Activated CD8-positive, alpha-beta memory T cell treated with anti-CD3 and anti-CD28 coated beads, Interleukin-2, amount 50 U/mL, for 4 hours (primary cell): Measurements from ENCODE around the gene TBC1D7.

Experiments
- DNase-seq: peaks from one replicate; pipeline ENCODE4 v3.0.0-alpha.2; 2020

The TBC1D7 gene

DNA sequence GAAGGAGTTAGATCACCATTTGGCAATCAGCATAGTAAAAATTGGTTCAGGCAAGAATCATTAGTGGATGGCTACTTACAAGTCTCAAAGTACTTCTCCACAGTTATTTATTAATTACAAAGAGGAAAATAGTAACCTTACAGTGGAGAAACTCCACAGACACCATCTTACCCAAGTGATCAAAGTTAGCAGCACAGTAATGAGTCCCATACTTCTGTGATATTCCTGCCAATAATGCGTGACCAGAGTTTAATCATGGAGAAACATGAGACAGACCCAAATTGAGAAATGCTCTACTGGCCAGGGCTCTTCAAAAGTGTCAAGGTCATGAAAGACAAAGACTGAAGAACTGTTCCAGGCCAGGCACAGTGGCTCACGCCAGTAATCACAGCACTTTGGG is 9.5 kb downstream of the TBC1D7 start:
- DNase-seq = no peak

DNA sequence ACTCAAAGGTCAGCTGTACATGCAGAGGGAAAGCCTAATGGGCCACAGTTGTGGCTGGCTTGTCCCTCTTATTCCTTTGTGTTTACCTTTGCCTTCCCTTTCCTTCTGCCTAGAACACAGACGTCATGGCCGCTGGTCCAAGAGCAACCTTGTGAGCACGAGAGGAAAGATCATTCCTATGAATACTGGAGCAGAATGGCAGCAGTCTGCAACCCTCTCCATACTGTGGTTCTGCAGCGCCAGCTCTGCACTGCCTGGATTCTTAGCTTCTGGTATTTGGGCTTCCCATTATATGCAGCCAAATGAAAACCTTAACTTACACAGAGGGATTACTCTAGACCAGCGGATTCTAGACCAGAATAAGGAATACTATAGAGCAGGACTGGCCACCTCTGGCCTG is 12.4 kb downstream of the TBC1D7 start:
- no peak for DNase-seq

DNA sequence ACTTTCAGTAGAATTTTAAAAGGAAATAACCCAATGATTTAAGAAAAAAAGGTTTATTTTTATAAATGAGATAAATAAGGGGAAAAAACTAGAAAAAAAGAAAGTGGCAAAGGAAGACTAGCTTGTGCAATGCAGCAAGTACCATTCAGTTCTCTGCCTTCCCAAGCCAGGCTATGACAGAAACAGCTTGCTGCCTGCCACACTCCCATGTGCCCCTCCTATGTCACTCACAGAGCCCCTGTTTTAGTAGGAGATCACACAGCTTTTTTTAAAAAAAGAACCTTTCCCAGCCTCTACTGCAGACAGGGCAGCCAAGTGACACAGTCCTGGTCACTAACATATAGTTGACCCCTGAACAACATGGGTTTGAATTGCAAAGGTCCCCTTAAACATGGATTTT is 13.5 kb downstream of the TBC1D7 start:
- DNase-seq = no peak

DNA sequence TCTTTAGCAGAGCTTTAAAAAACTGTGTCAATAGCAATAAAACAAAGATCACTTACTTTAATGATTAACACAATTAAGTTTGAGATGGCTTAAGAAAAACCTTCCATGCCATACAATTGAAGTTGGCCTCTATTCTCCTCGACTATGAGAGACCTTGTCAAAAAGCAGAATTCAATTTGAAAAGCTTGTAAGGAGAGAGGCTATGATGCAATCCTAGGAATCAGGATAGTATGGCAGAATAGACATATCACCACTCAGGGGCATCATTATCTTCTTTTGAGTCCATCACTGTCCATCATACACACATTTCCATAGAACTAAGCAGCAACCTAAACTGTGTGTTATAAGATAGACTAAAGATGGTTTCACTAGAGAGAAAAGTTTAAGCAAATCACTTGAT is 17.2 kb downstream of the TBC1D7 start:
- DNase-seq = no peak

DNA sequence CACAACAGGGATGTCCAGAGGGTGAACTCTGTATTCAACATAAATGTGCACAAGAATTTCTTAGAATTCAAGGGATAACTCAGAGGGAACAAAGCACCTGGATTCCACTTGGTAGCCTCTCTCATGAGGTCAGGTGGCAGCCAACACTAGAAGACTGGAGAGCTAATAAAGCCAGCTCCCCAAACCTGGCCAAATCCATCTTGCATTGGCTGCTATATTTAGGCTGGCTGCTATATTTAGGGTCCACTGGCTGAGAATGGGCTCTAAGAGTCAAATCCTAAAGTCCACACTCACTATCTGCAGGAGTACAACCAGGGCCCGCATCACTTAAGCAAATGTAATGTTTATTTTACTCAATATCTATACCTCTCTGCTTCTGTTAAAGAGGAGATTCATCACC is 20.0 kb downstream of the TBC1D7 start:
- no peak for DNase-seq

DNA sequence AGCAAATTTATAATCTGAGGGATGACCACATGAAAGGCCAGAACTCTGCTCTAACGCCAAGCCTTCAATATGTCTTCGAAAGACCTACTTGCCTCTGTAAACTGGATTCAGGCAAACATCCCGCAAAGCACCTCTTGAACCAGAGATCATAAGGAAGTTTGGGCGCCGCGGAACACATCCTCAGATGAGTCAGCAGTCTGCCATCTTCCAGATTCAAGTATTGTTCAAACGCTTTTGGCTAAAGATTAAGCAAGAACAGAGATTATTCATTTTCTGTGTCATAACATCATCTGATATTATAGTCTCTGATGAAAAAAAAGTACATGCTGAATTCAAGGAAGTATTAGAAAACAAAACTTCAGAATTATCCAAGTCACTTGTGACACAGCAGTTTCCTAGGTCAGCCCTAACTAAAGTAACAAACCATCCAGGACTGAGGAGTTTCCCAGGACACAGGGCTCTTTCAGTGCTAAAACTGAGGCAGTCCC is 20.8 kb downstream of the TBC1D7 start:
- no peak for DNase-seq

DNA sequence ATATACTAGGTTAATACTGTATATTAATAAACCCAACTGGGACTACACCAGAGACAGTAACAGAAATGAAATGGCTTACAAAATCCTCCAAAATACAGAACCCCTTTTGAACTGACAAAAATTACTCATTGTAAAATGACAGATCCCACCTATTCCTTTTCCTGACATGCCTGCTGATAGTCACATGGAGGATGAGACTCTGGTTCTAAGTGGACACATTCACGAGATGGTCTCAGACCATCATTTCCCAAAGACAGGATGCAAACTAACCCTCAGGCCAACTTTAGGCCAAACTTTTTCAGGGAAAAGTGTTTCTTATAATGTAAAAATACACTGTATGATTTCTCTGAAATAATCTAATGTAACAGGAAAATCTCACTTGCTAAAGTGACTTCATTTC is 22.5 kb downstream of the TBC1D7 start:
- no peak for DNase-seq

DNA sequence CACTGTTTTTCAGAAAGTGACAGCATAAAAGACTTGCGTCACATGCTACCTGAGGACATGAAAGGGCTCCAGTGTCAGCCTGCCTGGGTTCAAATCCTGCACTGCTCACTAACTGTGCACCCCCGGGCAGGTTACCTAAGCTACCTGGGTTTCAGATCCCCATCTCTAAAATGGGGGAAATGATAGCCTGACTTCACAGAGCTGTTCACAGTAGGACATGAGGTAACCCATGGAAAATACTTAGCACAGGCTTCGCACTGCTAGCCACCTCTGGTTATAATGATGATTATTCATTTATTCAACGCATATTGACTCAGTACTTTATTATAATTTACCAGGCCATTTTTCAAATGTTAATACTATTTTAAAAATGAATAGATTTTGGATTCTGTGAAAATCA is 23.0 kb downstream of the TBC1D7 start:
- DNase-seq = no peak

DNA sequence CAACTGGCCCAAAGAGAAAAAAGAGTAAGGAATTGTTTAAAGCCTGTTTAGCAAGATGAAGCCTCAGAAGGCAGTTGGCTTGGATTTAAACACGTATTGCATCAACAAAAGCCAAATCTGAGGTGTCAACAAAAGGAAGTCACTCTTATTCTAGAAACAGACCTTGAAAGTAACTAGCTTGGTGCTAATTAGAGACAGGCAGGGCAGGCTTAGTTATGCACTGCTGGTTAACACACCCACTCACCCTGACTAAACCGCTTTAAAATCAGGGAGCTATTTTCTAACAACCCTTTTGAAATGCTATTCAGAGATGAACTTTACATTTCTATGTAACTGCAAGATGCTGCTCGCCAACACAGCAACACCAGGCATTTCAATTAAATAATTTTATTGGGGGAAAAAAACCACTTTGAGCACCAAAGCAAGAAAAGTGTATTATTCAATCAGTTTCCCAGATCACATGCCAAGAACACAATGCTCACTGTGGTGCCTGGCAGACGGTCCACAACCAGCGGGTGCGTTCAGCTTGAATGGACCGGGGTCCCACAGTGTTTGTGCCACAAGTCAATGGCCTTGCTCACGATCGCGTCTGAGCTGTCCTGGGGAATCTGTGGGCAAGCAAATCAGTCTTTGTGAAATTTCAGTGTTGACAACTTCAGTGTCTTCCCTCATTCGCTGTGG is 23.6 kb downstream of the TBC1D7 start:
- DNase-seq = no peak

DNA sequence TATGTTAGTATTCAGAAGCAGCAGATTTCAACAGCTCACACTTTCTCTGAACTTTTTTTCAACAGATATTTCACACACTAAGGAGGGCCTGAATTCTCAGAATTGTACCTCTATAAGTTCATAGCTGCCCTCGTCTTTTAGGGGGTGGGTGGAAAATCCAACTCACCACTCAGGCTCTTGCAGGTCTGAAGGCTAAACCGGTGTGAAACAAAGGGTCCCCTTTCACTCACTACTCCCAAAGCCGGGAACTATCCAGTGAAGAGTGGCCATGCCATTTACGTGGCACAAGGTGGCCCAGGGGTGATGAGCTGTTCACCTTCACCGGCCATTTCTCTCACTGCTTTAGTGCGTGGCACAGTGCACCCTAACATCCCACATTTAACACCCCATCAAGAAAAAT is 24.2 kb downstream of the TBC1D7 start:
- no peak for DNase-seq

DNA sequence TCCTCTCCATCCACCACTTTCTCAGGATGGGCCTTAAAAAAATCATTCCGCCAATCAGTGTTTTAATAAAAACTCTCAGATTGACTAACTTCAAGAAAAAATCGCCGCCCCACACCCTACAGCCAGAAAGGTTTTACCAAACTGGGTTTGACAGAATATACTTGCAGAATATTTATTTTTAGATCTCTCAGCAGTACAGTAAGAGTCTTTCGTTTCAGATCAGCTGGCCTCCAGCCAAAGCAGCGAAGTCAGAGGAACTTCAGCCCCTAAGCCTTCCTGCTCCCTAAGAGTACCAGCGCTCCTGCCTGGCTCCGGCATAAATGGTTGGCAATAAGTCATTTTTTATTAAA is 24.7 kb downstream of the TBC1D7 start:
- DNase-seq = no peak

DNA sequence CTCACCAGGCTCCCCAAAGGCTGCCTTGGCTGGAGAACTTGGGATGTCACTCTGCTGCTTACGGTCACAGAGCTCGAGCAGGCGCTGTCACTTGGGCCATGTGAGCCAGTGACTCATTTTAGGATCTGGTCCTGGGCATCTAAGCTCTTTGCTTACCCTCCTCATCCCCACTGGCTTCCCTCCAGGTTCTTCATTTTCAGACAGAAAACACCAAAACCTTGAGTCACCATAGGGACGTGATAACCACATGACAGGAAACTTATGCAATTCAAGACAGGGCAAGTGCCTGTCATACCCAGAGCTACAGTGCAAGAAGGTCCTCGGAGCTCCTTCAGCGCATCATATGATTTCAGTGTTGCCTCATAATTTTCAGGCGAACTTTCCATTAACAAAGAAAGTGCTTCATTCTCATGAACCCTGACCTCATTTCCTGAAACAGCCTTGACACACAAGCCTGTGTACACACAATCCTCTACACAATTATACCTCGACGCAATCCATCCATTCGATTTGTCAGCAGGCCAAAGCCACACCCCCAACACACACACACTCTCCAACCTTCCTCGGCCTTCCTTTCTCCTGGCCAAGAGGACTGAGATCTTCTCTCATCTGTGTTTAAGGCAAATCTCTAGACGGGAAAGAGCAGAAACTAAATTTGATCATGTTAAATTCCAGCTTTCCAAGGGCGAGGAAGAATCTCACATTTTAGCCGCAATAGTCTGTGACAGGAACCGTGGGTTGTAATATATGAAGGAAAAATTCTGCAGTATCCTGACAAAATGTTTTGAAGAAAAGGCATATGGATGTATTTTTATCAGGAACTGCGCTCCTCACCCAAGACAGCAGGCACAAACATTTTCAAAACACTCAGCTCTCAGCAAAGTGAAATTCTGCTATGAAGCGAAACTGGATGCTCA is 25.3 kb downstream of the TBC1D7 start:
- DNase-seq = peak; percentile 20

DNA sequence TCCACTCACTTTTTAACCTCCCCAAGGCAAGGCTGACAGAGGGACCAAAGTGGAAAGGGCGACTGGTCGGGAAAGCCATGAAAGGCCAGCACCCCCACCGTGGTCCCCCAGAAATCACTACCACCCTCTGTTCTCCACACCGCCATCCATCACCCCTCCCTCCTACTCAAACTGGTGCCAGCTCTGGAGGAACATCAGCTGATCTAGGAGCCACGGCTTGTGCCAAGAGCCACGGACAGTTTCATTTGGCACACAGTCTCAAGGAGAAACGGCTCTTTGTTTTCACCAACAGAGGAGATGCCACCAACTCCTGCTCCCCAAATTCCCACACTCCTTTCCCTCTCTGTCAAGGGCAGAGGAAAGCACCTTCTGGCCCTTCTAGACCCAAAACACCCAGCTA is 26.0 kb downstream of the TBC1D7 start:
- DNase-seq = no peak

DNA sequence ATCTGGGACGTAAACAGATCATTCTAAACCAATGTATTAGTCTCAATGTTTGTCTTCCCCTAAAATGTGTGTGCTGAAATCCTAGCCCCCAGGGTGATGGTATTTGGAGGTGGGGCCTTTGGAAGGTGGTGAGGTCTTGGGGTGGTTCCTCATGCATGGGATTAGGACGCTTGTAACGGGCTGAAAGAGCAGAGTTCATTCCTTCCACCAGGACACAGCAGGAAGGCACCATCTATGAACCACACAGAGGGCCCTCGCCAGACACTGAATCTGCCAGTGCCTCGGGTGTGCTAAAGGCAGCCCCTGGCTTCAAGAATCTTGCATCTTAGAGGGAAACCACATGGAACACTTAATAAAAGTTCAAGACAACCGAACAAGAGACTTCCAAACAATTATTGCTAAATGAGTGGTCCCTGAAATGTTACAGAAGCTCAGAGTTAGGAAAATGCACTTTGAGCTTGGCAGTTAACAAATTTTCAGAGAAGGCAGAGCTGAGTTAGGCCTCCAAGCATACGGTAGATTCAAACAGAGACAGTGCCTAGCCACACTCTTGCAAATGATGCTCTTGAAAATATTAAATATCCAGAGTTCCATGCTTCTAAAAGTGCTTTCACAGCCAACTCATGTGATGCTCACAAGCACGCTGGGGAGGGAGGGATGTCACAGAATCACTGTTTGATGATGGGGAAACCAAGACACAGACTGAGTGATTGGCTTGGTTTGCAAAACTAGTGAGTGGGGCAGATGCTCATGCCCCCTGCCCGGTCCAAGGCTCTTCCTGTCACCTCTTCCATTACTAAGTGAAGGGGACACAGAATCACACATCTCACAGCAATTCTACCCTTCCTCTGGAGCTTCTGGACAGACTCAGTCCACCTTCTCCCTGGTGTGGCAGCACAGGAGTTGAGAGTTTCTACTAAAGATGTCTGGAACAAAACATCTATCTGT is 27.4 kb downstream of the TBC1D7 start:
- DNase-seq = no peak

DNA sequence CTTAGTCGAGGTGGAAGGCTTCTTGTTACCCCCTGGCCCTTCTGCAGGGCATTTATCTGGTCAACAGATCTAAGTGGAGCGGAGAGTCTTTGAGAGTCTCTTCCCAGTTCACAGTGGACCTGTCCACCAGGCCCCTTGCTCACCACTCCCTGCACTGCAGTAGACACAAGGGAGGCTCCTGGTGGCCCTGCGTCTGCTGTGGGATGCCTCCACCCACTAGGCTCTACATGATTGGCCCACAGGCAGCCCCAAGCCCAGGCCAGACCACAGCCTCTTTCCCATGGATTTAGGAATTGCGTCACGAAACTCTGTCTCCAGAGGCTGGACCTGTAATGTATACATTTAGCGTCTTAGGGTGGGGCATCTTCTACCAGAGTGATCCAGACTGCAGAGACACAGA is 28.4 kb downstream of the TBC1D7 start:
- no peak for DNase-seq

DNA sequence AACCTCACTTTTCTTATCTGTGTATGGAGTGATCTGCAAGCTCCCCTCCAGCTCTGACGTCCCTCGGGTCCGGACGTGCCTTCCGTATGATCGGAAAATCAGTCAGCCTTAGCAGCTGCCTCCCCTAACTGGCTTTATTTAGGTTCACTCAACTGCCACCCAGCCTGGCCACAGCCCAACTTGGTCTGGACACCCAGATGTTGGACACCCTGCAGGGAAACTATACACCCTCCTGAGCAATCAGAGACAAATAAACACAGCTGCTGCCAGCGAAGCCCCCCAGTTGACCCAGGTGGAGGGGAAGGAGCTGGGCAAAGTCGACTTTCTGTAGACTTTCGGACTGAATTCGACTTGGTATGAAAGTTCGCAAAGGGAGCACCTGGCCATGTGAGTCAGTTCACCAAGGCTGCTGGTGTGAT is 28.9 kb downstream of the TBC1D7 start:
- no peak for DNase-seq

DNA sequence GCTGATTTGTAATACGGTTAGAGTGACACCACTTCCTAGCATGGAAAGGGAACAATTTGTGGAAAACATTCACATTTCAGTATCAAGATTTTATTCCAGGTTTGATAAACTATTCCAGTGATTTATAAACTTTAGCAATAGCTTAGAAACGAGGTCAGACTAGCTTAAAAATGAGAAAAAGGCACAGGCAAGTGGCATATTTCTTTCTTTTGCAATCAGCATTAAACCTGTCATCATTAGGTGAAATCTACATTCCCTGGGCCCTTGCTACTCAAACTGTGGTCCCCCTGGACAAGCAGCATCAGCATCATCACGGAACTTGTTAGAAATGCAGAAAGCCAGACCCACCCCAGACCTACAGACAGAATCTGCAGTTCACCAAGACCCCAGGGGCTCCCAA is 29.9 kb downstream of the TBC1D7 start:
- no peak for DNase-seq

DNA sequence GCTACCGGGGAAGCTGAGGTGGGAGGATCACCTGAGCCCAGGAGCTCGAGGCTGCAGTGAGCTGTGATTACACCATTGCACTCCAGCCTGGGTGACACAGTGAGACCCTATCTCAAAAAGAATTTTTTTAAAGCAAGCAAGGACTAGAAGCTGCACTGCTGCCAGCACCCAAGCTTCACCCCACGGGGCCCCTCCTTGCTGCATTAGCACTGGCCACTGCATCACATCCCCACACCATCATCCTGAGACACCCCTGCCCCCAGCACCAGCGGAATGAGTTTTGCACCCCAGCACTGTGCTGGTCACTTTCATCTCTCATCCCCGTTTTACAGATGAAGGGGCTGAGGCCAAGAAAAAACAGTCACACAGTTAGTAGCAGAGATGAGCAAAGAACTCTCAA is 30.9 kb downstream of the TBC1D7 start:
- no peak for DNase-seq

DNA sequence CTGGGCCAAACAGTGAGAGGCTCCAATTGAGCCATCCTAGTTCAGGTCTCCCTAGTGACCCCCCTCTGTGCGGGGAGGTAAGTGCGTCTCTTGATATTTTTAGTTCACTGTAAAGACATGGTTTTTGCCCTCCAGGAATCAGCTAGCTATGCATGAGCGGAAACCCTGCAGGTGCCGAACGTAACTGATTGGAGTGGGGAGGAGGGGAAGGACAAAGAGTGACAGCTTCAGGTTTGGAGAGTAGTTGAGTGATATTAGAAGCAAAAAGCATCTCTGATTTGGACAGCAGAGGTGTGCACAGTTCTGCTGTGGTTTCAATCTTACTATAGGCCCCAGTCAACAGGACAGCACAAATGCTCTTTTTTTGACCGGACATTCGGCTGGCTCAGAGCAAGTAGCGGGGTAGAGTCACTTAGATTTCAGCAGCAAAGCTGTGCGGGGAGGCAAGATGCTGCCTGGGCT is 31.8 kb downstream of the TBC1D7 start:
- no peak for DNase-seq

DNA sequence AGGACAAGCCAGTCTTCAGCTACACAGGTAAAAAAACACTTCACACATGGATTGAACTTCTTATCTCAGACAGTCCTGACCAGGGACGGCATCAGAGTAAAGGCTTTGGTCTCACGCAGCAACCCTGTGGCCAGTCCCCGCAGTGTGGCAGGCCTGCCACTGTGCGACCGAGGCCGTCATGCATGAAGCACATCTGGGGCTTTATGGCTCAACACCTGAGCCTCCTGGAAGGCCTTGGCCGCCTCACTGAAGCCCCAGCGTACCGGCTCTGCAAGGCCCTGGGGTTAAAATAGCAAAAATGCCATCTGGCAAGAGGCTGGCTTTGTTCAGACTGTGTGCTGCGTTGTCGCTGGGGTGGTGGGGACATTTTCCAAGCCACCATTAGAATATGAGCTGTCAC is 32.8 kb downstream of the TBC1D7 start:
- no peak for DNase-seq

DNA sequence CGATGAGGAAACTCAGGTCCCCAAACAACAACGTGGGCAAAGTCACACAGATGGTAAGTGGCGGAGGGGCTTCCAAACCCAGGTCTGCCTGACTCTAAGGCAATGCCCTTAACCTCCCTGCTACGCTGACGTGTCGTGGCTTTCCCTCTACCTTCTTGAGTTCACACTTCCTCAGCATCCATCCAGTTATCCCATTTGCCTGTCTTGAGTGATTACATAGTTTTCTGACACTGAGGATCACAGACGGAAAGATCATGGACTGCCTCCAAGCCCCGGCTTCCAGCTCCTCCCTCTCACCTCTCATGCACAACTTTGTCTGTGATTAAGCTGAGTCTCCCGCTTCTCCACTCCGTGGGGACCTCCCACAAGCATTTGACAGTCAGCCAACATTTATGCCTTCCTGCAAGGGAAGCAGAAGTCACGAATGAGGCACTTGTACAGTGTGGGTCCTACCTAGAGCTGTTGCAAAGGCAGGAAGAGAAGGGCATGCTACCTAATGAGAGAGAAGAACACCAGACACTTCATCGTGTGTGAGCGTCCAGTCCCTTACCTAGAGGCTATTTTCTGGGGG is 33.8 kb downstream of the TBC1D7 start:
- DNase-seq = no peak

DNA sequence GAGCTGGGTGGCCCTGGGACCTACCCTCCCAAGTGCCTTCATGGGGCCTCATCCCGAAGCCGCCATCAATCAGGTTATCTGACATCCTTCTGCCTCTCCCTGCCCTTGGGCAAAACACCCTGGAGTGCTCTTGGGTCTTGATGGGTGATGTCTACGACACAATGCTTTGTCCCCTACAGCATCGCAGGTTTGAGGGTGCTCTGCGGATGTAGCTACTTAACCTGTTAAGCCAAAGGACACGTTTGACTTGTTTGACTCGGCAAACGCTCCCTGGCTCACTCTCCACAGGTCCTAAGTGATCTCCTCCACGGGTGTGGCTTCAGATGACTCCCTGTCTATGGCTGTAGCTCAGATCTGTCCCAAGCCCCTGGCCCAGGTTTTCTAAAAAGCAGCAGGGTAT is 35.6 kb downstream of the TBC1D7 start:
- DNase-seq = no peak

DNA sequence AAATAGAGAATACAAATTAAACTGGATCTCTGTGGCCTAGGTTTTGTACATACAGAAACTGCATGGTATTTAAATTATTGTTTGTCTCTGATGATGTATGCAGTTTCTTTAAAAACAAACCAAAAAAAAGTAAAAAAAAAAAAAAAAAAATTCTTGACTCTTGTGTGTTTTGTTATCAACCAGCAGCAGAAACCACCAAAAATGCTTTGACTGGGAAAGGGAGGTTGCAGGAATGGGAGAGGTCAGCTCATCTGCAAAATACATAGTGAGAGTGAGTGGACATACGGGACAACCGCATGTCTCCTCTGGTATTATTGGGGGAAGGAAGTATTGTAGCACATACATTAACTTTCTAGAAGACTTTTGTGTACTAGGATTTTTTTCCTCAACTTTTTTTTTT is 38.0 kb downstream of the TBC1D7 start:
- no peak for DNase-seq
